NCI-H510A treated with DMSO at 0.1 percent for 48 hours (cell line): ENCODE results near the gene STK35.
A peak's percentile ranks its signal among the peaks of the same experiment; 100 is the strongest.

Experiments
- DNase-seq: peaks from one replicate; lab custom pipeline; 2025; lab: John Stamatoyannopoulos, UW

Gene STK35

DNA sequence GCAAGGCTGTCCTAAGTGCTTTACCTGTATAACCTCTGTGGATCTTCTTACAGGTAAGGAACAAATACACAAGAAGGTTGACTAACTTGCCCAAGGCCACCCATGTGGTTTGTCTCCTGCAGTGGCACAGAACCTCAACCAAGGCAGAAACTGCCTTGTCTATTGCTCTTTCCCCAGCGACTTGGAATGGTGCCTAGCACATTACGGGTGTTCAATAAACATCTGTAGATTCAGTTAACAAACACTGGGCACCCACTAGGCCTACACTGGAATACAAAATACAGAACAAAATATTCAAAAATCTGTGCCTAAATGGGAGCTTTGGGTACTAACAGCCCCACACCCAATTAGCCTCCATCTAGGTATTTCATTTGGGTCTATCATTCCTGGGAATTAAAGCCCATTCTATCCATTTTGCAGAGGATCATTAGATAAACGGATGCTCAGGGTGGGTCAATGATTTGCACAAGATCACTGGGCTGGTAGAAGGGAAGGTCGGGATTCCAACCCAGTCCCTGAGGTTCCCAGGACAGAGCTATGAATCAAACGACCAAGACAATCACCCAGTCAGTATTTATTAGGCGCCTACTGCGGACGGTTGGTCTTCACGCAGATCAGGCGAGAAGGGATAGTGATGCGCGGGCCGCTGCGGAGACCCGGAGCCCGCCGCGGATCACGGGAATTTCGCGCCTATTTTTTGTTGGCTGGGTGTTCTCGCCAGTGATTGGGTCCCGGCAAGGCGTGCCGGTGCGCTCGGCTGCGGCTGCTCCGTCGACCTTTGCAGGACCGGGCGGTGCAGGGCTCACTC is at the start of gene STK35:
Gene STK35 (plus strand): TSS at position 771 of the 808 bp plus-strand sequence. CDS start 55 bp downstream, outside the sequence.
- DNase-seq: peak; percentile 84

DNA sequence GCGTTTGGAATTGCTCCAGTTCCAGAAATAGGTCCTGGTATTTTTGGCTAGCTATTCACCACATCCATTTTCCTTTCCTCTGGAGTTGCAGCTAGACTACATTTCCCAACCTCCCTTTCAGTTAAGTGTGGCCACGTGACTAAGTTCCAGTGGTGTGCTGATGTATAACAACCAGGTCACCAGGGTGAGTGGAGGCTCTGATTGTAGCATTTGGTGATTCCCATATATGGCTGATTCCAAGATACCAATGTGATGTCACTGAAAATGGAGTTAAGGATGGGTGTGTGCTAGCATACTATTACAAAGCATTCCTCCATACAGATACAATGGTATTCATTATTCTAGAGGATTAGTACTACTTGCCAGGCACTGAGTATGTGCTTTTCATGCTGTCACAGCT is 49.7 kb upstream of the STK35 start:
- no peak for DNase-seq

DNA sequence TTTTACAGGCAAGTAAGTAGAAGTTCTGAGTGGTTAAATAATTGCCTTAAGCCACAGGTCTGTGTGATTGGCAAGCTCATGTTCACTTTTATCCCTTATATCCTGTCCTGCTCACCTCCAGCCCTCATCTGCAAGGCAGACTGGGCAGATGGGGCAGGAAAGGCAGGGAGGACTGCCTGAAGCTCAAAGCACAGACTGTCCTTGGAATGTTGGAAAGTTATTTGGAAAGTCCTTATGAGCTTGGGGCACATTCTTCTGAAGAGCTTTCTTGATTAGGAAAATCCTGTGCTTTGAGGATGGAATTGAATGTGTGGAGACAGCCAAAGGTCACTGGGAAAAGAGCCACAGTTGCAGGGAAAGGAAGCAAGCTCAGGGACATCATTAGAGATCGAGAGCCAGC is 48.9 kb upstream of the STK35 start:
- no peak for DNase-seq

DNA sequence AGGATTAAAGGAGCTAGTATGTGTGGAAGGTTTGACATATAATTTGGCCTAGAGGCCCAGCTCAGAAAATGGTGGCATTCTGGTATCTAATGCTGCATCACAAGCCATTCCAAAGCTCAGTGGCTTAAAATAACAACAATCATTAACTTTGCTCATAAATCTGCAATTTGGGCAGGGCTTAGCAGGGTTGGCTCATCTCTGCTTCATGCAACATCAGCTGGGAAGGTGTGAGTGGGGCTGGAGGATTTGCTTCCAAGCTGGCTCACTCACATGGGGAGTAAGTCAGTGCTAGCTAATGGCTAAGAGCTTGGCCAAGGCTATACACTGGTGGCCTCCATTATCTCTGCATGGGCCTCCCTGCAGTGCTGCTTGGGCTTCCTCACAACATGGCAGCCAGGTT is 48.0 kb upstream of the STK35 start:
- DNase-seq: no peak

DNA sequence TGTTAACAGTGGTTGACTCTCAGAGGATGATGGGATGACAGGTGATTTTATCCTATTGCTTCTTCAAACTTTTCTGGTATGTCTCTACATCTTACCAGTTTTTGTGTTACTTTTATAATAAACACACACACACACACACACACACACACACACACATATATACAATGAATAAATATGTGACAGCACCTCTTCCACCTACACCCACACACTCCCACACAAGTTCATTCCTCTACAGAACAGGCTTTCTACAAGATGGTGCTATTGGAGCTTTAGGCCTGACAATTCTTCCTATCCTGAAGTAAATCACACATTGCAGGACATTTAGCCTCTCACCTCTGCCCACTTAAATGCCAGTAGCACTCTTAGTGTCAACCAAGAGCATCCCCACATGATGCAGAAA is 46.7 kb upstream of the STK35 start:
- DNase-seq: no peak

DNA sequence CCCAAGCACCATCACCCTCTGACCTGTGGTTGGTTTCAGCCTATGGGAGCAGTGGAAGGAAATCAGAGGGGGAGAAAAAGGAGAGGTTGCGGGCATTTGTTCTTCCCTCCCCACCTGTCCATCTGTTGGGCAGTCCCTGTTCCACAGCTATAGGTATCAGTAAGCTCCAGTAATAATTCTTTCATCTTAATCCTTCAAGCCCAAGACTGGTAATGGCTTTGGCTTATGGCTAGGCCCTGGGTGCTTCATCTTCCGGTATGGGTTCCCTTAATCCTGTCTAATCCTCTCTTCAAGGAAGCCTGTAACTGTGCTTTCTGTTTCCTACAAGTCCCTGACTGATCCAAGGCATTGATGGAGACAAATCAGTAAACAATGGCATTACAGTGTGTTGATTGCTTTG is 42.2 kb upstream of the STK35 start:
- no peak for DNase-seq

DNA sequence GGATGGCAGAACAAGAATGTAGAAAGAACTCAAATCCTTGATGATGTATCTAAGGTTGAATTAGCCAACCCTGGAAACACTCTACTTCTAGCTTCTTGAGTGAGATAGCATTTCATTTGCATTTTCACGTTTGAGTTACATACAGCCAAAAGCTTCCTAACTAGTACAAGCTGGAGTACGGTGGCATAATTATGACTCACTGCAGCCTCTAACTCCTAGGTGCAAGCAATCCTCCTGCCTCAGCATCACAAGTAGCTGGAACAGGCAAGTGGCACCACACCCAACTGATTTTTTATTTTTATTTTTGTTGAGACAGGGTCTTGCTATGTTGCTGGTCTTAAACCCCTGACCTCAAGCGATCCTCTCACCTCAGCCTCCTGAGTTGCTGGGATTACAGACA is 36.5 kb upstream of the STK35 start:
- DNase-seq: no peak

DNA sequence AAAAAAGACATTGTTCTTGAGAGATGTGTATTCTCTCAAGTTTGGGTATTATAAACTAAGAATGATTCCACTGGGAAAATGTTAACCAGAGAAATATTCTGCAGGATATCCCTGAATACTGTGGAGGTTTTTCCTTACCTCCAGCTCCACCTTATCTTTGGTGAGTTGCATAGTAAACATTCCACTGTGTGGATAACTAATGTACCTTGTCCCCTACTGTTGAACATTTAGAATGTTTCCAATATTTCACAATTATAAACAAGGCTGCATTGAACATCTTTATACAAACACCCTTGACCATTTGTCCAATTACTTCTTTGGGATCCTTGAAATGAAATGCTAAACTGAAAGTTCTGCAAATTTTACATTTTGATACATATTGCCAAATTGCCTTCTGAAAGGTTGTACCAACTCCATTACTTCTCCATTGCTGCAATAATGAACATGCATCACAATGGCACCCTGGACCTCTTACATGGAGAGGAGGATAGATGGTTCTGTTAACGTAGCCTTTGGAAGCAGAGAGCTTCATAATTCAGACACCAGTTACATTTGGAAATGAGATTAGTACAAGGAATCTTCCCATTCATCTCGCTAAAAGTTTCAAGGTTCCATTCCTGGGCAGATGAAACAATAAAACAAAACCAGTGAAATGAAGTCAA is 35.0 kb upstream of the STK35 start:
- DNase-seq: no peak

DNA sequence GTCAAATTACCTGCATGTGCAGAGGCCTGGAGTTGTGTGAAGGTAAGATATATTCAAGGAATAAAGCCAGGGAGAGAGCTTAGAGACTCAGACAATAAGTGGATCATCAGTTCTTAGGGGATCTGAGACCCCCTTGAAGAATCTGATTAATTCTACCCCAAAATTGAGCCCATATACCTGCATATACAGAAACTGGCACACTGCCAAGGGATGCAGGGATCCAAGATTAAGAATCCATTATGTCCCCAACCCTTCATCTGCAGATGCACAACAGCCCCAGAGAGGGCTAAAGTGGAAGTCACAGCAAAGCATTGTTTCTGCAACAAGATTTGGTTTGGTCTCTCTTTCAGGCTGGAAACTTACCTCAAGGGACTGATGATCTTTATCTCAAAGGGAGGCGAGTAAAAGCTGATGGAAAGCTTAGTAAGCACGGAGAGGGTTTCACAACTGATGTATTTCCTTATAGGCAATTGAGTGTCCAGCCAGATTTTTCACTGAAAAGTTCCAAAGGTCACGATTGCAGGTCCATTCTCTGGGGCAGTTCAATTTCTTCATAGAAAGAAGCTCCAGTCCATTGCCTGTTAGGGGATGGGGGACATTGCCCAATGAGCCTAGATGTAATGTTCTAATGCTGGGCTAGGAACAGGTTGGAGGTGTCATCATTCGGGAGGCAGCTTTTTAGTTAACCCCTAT is 20.9 kb upstream of the STK35 start:
- DNase-seq: no peak

DNA sequence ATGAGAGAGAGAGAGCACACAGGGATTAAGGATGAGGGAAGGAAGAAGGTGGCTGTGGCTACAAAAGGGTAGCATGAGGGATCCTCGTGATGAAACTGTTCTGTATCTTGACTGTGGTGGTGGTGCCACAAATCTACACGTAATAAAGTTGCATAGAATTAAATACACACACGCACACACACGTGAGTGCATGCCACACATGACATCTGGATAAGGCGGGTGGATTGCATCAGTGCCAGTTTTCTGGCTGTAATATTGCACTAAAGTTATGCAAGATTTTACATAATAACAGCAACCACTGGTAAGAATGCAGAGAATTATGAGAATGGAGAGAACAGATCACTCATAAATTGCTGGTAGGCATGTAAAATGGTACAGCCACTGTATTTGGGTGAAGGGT is 16.9 kb upstream of the STK35 start:
- DNase-seq: no peak

DNA sequence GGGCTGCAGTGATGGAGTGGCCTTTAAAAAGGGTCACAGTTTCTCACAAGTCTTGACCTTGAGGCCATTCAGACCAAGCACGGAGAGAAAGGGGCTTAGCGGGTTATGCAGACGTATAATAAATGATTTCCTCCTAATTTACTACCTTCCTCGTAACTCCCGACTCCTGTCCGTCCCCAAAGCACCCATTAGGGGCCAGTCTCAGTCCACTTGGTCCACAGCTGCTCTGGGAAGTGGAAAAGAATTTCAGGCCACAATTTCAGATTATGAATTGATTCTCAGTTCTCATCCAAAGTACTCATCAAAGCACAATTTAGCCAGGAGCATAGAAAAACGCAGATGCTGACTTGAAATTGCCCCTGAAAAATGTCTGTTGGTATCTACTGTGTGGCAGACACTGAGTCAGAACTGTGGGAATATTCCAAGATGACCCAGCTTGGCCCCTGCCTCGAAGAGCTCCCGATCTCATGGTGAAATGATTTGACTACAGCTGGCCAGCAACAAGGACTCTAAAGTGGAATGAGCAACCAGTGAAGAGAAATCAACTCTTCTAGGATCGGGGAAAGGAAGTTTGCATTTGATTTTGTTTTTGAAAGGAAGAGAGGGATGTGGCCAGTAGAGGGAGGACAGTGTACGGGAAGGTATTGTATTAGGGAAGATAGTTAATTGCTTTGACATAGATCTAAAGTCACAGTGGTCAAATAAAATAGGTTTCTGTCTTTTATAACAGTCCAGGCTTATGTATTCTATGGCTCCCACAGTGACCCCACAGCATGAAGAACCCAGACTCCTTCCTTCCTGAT is 15.2 kb upstream of the STK35 start:
- no peak for DNase-seq

DNA sequence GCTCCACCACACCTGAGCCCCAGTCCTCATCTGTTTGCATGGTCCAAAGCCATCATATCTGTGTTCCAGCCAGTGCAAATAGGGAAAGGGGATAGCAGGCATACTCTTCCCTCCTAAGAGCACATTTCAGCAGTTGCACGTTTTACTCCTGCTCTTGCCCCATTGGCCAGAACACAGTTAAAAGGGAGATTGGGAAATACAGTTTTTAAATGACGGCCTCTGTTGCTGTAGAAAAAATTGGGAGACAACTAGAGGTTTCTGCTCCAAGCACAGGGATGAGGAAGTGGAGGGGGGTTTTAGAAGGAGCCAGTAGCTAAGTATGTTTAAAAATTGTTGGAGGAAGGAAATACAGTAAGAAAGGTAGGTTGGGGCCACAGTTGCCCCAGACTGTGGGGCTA is 14.6 kb upstream of the STK35 start:
- no peak for DNase-seq

DNA sequence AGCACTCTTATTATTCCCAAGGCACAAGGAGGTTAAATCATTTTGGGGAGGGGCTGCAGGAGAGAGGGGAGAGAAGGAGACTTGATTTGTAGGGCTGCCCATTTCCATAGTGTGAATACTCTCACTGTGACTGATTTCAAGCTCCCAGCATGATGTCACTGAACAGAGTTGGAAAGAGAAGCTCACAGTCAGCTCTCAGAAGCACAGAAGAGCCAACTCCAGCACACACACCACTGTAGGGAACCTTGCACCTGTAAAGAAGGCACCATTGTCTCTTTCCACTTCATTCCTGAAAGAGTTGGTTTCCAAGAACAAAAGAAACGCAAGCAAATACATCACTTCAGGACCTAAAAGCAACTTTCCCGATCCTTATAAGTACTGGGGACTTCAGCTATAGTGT is 12.7 kb upstream of the STK35 start:
- DNase-seq: no peak

DNA sequence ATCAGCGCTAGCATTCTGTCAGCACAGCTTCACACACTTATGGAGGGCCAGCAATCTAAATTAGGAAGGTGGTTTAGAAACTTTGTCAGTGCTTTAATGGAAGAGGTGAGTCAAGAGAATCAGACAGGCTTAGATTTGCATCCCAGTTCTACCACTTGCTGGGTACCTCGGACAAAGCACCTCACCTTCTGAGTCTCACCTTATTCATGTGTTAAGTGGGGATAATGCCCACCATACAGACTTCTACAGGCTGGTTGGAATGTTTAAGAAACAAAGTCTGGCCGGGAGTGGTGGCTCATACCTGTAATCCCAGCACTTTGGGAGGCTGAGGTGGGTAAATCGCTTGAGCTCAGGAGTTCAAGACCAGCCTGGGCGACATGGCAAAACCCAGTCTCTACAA is 12.2 kb upstream of the STK35 start:
- DNase-seq: no peak

DNA sequence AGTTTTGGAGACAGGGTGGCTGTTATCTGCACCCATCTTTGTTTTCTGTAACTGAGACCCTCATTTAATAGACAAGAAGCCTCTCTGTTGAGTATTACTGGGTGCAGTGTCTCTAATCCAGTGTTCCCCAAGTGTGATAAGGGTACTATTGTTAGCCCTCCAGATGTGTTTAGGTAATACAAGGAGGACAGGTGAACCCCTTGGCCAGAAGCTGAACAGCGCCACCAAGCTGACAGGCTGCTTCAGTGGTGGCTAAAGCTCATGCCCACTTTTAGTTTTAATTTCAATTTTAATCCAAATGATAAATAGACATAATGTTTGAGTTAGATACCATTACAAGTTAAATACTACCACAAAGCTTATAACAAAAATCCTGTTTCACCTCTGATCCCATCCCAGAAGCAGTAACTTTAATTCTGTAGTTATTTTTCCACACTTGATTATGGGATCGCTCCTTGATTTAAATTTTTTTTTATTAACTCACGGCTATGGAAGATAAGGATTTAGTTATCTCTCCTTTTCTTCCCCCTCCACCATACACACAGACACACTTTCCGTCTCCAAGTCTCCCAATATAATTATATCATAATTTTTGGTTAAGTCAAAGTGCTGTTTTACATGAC is 8.4 kb upstream of the STK35 start:
- peak; percentile 3 for DNase-seq

DNA sequence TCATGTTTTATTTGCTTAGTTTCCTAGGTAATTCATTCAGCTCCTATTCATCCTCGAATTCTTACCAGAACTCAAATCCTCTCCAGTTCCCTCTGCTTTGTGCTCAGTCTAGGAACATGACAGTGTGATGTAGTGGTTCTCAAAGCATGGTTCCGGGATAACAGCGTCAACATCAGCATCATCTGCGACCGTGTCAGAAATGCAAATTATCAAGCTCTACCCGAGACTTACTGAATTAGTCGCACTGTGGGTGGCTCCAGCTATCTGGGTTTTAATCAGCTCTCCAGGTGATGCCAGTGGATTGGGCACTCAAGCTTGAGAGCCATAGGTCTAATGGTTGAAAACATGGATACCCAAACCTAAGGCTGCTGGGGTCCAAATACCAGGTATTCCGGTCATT is 7.7 kb upstream of the STK35 start:
- no peak for DNase-seq

DNA sequence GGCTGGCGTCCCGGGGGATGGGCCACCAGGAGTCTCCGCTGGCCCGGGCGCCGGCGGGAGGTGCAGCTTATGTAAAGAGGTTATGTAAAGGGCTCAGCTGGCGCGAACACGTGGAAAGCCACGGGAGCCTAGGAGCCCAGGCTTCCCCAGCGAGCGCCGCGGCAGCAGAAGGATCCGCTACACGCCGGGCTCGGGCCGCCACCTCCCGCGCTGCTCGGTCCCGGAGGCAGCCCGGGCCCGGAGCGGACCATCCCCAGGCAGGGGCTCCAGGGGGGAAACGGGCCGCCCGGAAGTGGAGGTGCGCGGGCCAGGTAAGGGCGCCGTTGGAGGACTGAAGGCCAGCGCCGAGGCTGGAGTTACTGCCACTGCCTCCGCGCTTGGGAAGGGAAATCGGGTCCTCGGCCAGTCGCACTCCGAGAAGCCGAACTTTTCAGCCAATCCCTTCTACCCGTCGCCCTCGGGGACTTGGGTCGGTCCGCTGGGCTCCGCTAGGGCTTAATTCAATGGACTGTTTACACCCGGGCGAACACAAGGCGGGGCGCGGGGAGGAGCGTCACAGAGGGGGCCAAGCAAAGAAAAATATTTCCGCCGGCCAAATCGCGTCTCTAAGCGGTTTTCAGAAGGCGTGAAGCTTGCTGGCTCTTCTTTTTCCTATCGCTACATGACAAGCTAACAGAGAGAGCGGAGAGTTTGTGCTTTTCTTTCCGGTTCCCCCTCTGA is 398 bp downstream of the STK35 start:
- DNase-seq: peak; percentile 99

DNA sequence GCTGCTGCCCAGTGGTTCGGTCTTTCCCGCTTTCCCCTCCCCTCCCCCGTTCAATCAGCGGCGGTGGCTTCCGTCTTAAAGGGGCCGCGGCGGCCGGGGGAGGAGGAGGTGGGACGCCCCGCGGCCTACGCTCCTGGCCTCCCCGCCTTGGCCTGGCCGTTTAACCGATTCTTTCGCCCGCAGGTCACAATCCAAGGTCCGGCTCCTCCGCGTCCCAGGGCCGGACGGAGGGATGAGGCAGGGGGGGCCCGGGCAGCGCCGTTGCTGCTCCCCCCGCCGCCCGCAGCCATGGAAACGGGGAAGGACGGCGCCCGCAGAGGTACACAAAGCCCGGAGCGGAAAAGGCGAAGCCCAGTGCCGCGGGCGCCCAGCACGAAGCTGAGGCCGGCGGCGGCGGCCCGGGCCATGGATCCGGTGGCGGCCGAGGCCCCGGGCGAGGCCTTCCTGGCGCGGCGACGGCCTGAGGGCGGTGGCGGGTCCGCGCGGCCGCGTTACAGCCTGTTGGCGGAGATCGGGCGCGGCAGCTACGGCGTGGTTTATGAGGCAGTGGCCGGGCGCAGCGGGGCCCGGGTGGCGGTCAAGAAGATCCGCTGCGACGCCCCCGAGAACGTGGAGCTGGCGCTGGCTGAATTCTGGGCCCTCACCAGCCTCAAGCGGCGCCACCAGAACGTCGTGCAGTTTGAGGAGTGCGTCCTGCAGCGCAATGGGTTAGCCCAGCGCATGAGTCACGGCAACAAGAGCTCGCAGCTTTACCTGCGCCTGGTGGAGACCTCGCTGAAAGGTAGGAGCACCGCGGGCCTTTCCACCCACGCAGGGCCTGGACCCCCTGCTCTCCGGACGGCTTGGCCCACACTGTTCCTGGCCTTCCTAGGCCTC is 1.2 kb downstream of the STK35 start:
- DNase-seq: peak; percentile 90

DNA sequence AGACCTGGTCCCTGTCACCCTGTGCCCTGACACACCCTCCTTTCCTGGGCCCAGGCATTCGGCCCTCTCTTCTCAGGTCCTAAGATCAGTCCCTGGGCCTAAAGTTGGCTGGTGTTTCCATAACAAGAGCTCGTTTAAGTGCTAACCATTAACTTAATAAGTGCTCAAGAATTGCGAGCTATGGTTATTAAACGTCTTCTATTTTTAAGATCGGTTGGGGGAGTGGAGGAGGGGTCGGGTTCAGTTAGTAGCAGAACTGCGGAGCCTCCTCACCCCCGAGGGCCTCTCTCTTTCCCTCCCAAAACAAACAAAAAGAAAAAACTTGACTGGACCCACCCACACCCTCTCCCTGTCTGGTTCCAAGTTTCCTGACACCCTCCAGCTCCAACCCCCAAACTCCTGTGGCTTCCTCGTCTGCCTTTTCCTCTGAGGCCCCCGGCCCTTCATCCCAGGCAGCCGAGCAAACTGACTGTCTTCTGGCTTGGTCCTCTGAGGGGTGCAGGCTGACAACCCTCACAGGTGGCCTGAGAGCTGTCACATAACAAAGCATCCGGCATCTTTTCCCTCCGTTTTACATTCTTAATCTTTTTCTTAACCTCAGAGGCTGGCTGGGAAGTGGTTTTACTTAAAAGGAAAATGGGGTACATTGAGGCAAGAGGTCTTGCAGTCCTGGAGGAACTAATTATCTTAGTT is 2.0 kb downstream of the STK35 start:
- no peak for DNase-seq

DNA sequence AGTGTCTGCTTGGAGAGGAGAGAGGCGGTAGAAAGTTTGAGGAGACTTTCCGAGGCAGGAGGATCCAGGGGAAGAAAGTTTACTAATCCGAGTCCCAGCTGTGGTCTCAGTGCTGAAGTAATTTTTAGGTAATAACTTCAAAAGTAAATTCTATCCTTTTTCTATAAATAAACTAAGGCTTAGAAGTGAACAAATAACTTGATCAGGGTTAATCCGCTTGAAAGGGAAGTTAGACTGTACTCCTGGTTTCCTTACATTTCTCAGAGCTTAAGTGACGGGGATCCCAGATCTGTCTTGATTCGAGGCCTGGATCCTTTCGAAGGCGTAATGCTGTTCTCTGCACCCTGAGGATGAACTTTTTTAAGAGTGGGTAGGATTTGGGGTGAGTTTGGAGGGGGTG is 2.6 kb downstream of the STK35 start:
- DNase-seq: no peak
